HEK293 (cell line): ENCODE measurements around the gene CEP76.

Experiments used
- CTCF ChIA-PET: fragments of 350-600 bp; formaldehyde crosslinking; extraction: SDS; loops from one replicate; lab custom pipeline; 2021; ENCODE audit warnings: antibody characterized with exemption; lab: Yijun Ruan, JAX
- POLR2A ChIA-PET: fragments of 300-600 bp; formaldehyde crosslinking; extraction: SDS; loops from one replicate; lab custom pipeline; 2020; ENCODE audit warnings: antibody characterized with exemption, inconsistent platforms; lab: Yijun Ruan, JAX
- H3K27ac ChIP-seq: fragments of 200-500 bp; sonication (Bioruptor generic); 2 replicates; pipeline ENCODE4 v1.5.1; 2014; ENCODE audit warnings: low read depth, low read length, control low read depth, inconsistent platforms; ENCODE audit errors: extremely low read depth
- H3K36me3 ChIP-seq, 2 experiments: fragments of 200-500 bp in 1 of 2; sonication (Bioruptor generic) in 1 of 2; 1 replicate in 1 of 2; 2 replicates in 1 of 2; pipeline ENCODE4 v1.5.1; 2014 to 2017; ENCODE audit warnings: inconsistent platforms in 2 of 2, low read length in 2 of 2; ENCODE audit not compliant: control insufficient read depth in 2 of 2, insufficient read depth in 1 of 2
- H3K4me1 ChIP-seq: fragments of 200-500 bp; sonication (Bioruptor generic); 2 replicates; pipeline ENCODE4 v1.5.1; 2014; ENCODE audit warnings: mild to moderate bottlenecking, low read length, inconsistent platforms; ENCODE audit not compliant: control insufficient read depth, insufficient read depth
- H3K4me3 ChIP-seq: 2 replicates; pipeline ENCODE4 v1.5.1; 2011; ENCODE audit warnings: low read depth, mild to moderate bottlenecking, control low read depth, low read length, moderate library complexity
- H3K9me3 ChIP-seq: fragments of 200-500 bp; sonication (Bioruptor generic); 2 replicates; pipeline ENCODE4 v1.5.1; 2014; ENCODE audit warnings: low read depth, low read length, inconsistent platforms; ENCODE audit not compliant: control insufficient read depth, insufficient read depth
- OVOL3 ChIP-seq: fragments of 450-650 bp; formaldehyde crosslinking; IDR thresholded peaks from 2 replicates; pipeline ENCODE4 v1.5.1; 2016; ENCODE audit warnings: missing biosample characterization, missing genetic modification characterization
- PRDM10 ChIP-seq: fragments of 450-650 bp; formaldehyde crosslinking; IDR thresholded peaks from 2 replicates; pipeline ENCODE4 v1.5.1; 2016; ENCODE audit warnings: missing biosample characterization, missing genetic modification characterization
- SP7 ChIP-seq: fragments of 450-650 bp; formaldehyde crosslinking; IDR thresholded peaks from 2 replicates; pipeline ENCODE4 v1.5.1; 2016; ENCODE audit warnings: missing biosample characterization, missing genetic modification characterization
- TRIM28 ChIP-seq: IDR thresholded peaks from 2 replicates; pipeline ENCODE4 v1.6.1; 2011; ENCODE audit warnings: low read length, control low read depth, borderline replicate concordance
- ZBTB1 ChIP-seq: fragments of 450-650 bp; formaldehyde crosslinking; IDR thresholded peaks from 2 replicates; pipeline ENCODE4 v1.5.1; 2016; ENCODE audit warnings: missing biosample characterization, missing genetic modification characterization
- ZBTB48 ChIP-seq: fragments of 450-650 bp; formaldehyde crosslinking; IDR thresholded peaks from 2 replicates; pipeline ENCODE4 v1.5.1; 2016; ENCODE audit warnings: missing biosample characterization, missing genetic modification characterization
- ZNF138 ChIP-seq: fragments of 450-650 bp; formaldehyde crosslinking; IDR thresholded peaks from 2 replicates; pipeline ENCODE4 v1.5.1; 2016; ENCODE audit warnings: missing biosample characterization, missing genetic modification characterization, borderline replicate concordance
- ZNF266 ChIP-seq: fragments of 450-650 bp; formaldehyde crosslinking; IDR thresholded peaks from 2 replicates; pipeline ENCODE4 v1.5.1; 2016; ENCODE audit warnings: missing biosample characterization, missing genetic modification characterization, low read depth
- ZNF596 ChIP-seq: fragments of 450-650 bp; IDR thresholded peaks from 2 replicates; pipeline ENCODE4 v1.5.0; 2018; ENCODE audit warnings: missing biosample characterization, mild to moderate bottlenecking, missing genetic modification characterization, moderate library complexity
- ZNF600 ChIP-seq: fragments of 450-650 bp; formaldehyde crosslinking; IDR thresholded peaks from 2 replicates; pipeline ENCODE4 v1.5.1; 2016; ENCODE audit warnings: missing biosample characterization, missing genetic modification characterization
- ZNF623 ChIP-seq: fragments of 450-650 bp; formaldehyde crosslinking; IDR thresholded peaks from 2 replicates; pipeline ENCODE4 v1.5.1; 2016; ENCODE audit warnings: missing biosample characterization, missing genetic modification characterization
- ZNF768 ChIP-seq: fragments of 450-650 bp; formaldehyde crosslinking; IDR thresholded peaks from 2 replicates; pipeline ENCODE4 v1.5.1; 2018; ENCODE audit warnings: missing biosample characterization, mild to moderate bottlenecking, missing genetic modification characterization
- TF ChIP-seq, protein P1 (sequence below): IDR thresholded peaks from 2 replicates; pipeline ENCODE4 v1.6.1; 2011; ENCODE audit warnings: mild to moderate bottlenecking, low read depth, low read length, borderline replicate concordance
- TF ChIP-seq, protein P2 (sequence below): fragments of 450-650 bp; formaldehyde crosslinking; IDR thresholded peaks from 2 replicates; pipeline ENCODE4 v1.5.1; 2016; ENCODE audit warnings: missing biosample characterization, missing genetic modification characterization

The CEP76 gene

DNA sequence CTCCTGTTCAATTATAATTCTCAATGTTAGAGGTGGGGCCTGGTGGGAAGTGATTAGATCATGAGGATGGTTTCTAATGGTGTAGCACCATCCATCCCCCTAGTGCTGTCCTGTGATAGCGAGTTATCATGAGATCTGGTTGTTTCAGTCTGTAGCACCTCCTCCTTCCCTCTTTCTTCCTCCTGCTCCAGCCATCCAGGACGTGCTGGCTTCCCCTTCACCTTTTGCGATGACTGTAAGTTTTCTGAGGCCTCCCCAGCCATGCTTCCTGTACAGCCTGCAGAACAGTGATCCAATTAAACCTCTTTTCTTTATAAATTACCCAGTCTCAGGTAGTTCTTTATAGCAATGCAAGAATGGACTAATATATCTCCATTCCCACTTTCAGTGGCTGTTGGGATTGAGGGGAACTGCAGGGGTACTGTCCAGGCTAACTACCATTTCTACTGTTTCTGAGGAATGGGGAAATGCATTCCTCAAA, 63.8 kb downstream of the CEP76 start:
- CTCF ChIA-PET, result interaction anchor here (0.9 kb wide), 1 partner anchor 172 kb away, joined by 5 read pairs; no protein-coding TSS in a partner anchor
- Histone ChIP-seq H3K9me3 (no peaks in the 10 kb centered on the region), H3K4me3 (no peak overlapping the region), H3K27ac (no peak overlapping the region), H3K4me1 (peaks cover 14% of the 10 kb centered on the region), H3K36me3 (no peaks in the 10 kb centered on the region; a peak in 1 of 3 replicates)
- TF ChIP-seq ZNF266, result no peak
- TF ChIP-seq ZNF596 (tag by site-specific recombination), result no peak
- TF ChIP-seq, protein P1, sequence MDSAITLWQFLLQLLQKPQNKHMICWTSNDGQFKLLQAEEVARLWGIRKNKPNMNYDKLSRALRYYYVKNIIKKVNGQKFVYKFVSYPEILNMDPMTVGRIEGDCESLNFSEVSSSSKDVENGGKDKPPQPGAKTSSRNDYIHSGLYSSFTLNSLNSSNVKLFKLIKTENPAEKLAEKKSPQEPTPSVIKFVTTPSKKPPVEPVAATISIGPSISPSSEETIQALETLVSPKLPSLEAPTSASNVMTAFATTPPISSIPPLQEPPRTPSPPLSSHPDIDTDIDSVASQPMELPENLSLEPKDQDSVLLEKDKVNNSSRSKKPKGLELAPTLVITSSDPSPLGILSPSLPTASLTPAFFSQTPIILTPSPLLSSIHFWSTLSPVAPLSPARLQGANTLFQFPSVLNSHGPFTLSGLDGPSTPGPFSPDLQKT, result no peak
- TF ChIP-seq ZBTB48 (tag by site-specific recombination), result no peak
- no peak for TF ChIP-seq OVOL3 (tag by site-specific recombination)
- TF ChIP-seq, protein P2, sequence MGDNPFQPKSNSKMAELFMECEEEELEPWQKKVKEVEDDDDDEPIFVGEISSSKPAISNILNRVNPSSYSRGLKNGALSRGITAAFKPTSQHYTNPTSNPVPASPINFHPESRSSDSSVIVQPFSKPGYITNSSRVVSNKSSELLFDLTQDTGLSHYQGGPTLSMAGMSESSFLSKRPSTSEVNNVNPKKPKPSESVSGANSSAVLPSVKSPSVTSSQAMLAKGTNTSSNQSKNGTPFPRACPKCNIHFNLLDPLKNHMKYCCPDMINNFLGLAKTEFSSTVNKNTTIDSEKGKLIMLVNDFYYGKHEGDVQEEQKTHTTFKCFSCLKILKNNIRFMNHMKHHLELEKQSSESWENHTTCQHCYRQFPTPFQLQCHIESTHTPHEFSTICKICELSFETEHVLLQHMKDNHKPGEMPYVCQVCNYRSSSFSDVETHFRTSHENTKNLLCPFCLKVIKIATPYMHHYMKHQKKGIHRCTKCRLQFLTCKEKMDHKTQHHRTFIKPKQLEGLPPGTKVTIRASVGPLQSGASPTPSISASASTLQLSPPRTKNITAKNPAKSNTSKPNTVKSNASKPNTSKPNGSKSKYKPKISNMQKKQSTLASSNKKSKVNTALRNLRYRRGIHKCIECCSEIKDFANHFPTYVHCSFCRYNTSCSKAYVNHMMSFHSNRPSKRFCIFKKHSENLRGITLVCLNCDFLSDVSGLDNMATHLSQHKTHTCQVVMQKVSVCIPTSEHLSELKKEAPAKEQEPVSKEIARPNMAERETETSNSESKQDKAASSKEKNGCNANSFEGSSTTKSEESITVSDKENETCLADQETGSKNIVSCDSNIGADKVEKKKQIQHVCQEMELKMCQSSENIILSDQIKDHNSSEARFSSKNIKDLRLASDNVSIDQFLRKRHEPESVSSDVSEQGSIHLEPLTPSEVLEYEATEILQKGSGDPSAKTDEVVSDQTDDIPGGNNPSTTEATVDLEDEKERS, result no peak
- POLR2A ChIA-PET, result interaction anchor here (2.1 kb wide), 1 partner anchor 231 kb away, joined by 7 read pairs; the partner anchor contains the start of gene PRELID3A

- Histone ChIP-seq H3K4me1 (peaks cover 14% of the 10 kb centered on the region), H3K4me3 (no peak overlapping the region), H3K36me3 (peaks cover 0 to 3% of the 10 kb centered on the region in 2 experiments; a peak in 1 of 3 replicates), H3K27ac (no peak overlapping the region), H3K9me3 (no peaks in the 10 kb centered on the region)
- TF ChIP-seq PRDM10 (tag by site-specific recombination), result no peak
- 0 out of 2 replicates have a peak, but pooled peaks have one; percentile 18 for TF ChIP-seq SP7 (tag by site-specific recombination)
- TF ChIP-seq ZNF600 (tag by site-specific recombination), result peak; percentile 41; the same call in 1 of the 2 replicates
- ChIA-PET POLR2A (interaction anchor here (0.6 to 2.1 kb wide), 2 partner anchors 14 to 230 kb away, joined by 3 to 7 read pairs; partner anchors contain the start of gene PRELID3A), CTCF (interaction anchor here (0.8 to 0.9 kb wide), 2 partner anchors 171 to 216 kb away, joined by 3 to 5 read pairs; no protein-coding TSS in a partner anchor)
Observed at GRCh38 chr18:12637901-12638643, 64.5 kb downstream of the CEP76 start.

GRCh38 chr18:12637393-12637792, 65.1 kb downstream of the CEP76 start:
- Histone ChIP-seq H3K9me3 (no peaks in the 10 kb centered on the region), H3K27ac (no peak overlapping the region)
- CTCF ChIA-PET, result interaction anchor here (0.8 kb wide), 1 partner anchor 216 kb away, joined by 3 read pairs; no protein-coding TSS in a partner anchor

More at GRCh38 chr18:12637393-12637792, 65.1 kb downstream of the CEP76 start:
- H3K4me1 ChIP-seq, result peaks cover 14% of the 10 kb centered on the region
- TF ChIP-seq ZBTB1, result no peak
- no peak for TF ChIP-seq TRIM28
- TF ChIP-seq ZNF596 (tag by site-specific recombination), result no peak
- no peak for TF ChIP-seq ZNF138
- no peak for TF ChIP-seq ZNF768 (tag by site-specific recombination)
- TF ChIP-seq, protein P1, result no peak
- no peak for TF ChIP-seq ZNF623 (tag by site-specific recombination)
- no peak overlapping the region for H3K4me3 ChIP-seq
- POLR2A ChIA-PET, result interaction anchor here (0.6 to 2.1 kb wide), 2 partner anchors 13 to 230 kb away, joined by 3 to 7 read pairs; partner anchors contain the start of gene PRELID3A
- peaks cover 0 to 3% of the 10 kb centered on the region in 2 experiments; a peak in 1 of 3 replicates for H3K36me3 ChIP-seq
